Neuronal stem cell (in vitro differentiated cells): ENCODE data around the gene APBA3.
A peak's percentile ranks its signal among the peaks of the same experiment; 100 is the strongest.

Source experiments
- DNase-seq: peaks from one replicate; pipeline ENCODE4 v3.0.0-alpha.2; 2013; ENCODE audit warnings: low spot score
- H2AFZ ChIP-seq: one replicate; pipeline ENCODE4 v1.6.1; 2013; ENCODE audit warnings: mild to moderate bottlenecking, low read length, inconsistent platforms
- H2AK5ac ChIP-seq: 2 replicates; pipeline ENCODE4 v1.6.1; 2013; ENCODE audit warnings: low read depth, mild to moderate bottlenecking, inconsistent platforms, low read length, moderate library complexity, mixed read lengths
- H2BK120ac ChIP-seq: 2 replicates; pipeline ENCODE4 v1.6.1; 2013; ENCODE audit warnings: low read depth, mild to moderate bottlenecking, inconsistent platforms, low read length, moderate library complexity, mixed read lengths
- H2BK12ac ChIP-seq: one replicate; pipeline ENCODE4 v1.6.1; 2013; ENCODE audit warnings: low read length, inconsistent platforms
- H2BK15ac ChIP-seq: 2 replicates; pipeline ENCODE4 v1.6.1; 2013; ENCODE audit warnings: mild to moderate bottlenecking, low read length, inconsistent platforms, mixed read lengths
- H2BK5ac ChIP-seq: one replicate; pipeline ENCODE4 v1.6.1; 2013; ENCODE audit warnings: inconsistent platforms, mild to moderate bottlenecking, low read length, moderate library complexity
- H3K14ac ChIP-seq: one replicate; pipeline ENCODE4 v1.6.1; 2013; ENCODE audit warnings: low read length, inconsistent platforms
- H3K18ac ChIP-seq: 2 replicates; pipeline ENCODE4 v1.6.1; 2013; ENCODE audit warnings: low read length, inconsistent platforms
- H3K23ac ChIP-seq: 2 replicates; pipeline ENCODE4 v1.6.1; 2013; ENCODE audit warnings: low read depth, mild to moderate bottlenecking, mixed read lengths, low read length, inconsistent platforms; ENCODE audit not compliant: poor library complexity
- H3K27ac ChIP-seq: replicated peaks from 3 replicates; pipeline ENCODE4 v1.5.1; 2013; ENCODE audit warnings: low read length, inconsistent platforms
- H3K27me3 ChIP-seq, 3 experiments: 2 replicates each; pipeline ENCODE4 v1.6.1; 2013; ENCODE audit warnings: low read length in 3 of 3, mild to moderate bottlenecking in 2 of 3, inconsistent platforms in 1 of 3, low read depth in 1 of 3, mixed read lengths in 1 of 3, moderate library complexity in 1 of 3; ENCODE audit not compliant: control insufficient read depth in 3 of 3, insufficient read depth in 3 of 3
- H3K36me3 ChIP-seq, 2 donors: replicated peaks in 1 of 2; 2 replicates each; pipeline ENCODE4 v1.6.1; 2013; ENCODE audit warnings: low read length in 2 of 2; ENCODE audit not compliant: control insufficient read depth in 2 of 2, insufficient read depth in 2 of 2
- H3K4ac ChIP-seq: 2 replicates; pipeline ENCODE4 v1.6.1; 2013; ENCODE audit warnings: inconsistent platforms, mild to moderate bottlenecking, low read length, moderate library complexity
- H3K4me1 ChIP-seq, 2 donors: 1 replicate in 1 of 2; 2 replicates in 1 of 2; pipeline ENCODE4 v1.6.1; 2013; ENCODE audit warnings: low read length in 2 of 2, low read depth in 1 of 2; ENCODE audit not compliant: control insufficient read depth in 2 of 2, insufficient read depth in 1 of 2
- H3K4me2 ChIP-seq: one replicate; pipeline ENCODE4 v1.6.1; 2013; ENCODE audit warnings: mild to moderate bottlenecking, low read length, inconsistent platforms; ENCODE audit not compliant: insufficient read depth, poor library complexity, severe bottlenecking
- H3K4me3 ChIP-seq, 2 donors: 2 replicates each; pipeline ENCODE4 v1.5.1; 2013; ENCODE audit warnings: low read length in 2 of 2, mild to moderate bottlenecking in 2 of 2, inconsistent platforms in 1 of 2, moderate library complexity in 1 of 2
- H3K79me1 ChIP-seq: one replicate; pipeline ENCODE4 v1.6.1; 2013; ENCODE audit warnings: low read depth, mild to moderate bottlenecking, inconsistent platforms, low read length, moderate library complexity
- H3K9ac ChIP-seq: one replicate; pipeline ENCODE4 v1.6.1; 2013; ENCODE audit warnings: mild to moderate bottlenecking, low read depth, low read length, inconsistent platforms; ENCODE audit not compliant: poor library complexity
- H3K9me3 ChIP-seq, 2 donors: replicated peaks in 1 of 2; 2 replicates each; pipeline versions ENCODE3 to v1.6.1; 2013; ENCODE audit warnings: low read length in 2 of 2, mild to moderate bottlenecking in 2 of 2, inconsistent platforms in 1 of 2, low read depth in 1 of 2, mixed read lengths in 1 of 2, moderate library complexity in 1 of 2; ENCODE audit not compliant: control insufficient read depth in 2 of 2, insufficient read depth in 1 of 2
- H4K8ac ChIP-seq: one replicate; pipeline ENCODE4 v1.6.1; 2013; ENCODE audit warnings: low read depth, mild to moderate bottlenecking, inconsistent platforms, low read length, moderate library complexity
- H4K91ac ChIP-seq: one replicate; pipeline ENCODE4 v1.6.1; 2013; ENCODE audit warnings: low read length, low read depth, mild to moderate bottlenecking, inconsistent platforms; ENCODE audit not compliant: poor library complexity
- WGBS, 2 donors: extraction: QIAGEN DNeasy Blood & Tissue Kit; methylation state at CpG; one replicate each; pipeline ENCODE4 v1.1.7; 2013; ENCODE audit warnings: missing lambda C conversion rate in 2 of 2, mixed read lengths in 1 of 2; ENCODE audit not compliant: insufficient read length in 2 of 2, insufficient replicate concordance in 1 of 2; ENCODE audit errors: extremely low coverage in 2 of 2; 5-methylcytosine and 5-hydroxymethylcytosine counted together

The APBA3 gene

DNA sequence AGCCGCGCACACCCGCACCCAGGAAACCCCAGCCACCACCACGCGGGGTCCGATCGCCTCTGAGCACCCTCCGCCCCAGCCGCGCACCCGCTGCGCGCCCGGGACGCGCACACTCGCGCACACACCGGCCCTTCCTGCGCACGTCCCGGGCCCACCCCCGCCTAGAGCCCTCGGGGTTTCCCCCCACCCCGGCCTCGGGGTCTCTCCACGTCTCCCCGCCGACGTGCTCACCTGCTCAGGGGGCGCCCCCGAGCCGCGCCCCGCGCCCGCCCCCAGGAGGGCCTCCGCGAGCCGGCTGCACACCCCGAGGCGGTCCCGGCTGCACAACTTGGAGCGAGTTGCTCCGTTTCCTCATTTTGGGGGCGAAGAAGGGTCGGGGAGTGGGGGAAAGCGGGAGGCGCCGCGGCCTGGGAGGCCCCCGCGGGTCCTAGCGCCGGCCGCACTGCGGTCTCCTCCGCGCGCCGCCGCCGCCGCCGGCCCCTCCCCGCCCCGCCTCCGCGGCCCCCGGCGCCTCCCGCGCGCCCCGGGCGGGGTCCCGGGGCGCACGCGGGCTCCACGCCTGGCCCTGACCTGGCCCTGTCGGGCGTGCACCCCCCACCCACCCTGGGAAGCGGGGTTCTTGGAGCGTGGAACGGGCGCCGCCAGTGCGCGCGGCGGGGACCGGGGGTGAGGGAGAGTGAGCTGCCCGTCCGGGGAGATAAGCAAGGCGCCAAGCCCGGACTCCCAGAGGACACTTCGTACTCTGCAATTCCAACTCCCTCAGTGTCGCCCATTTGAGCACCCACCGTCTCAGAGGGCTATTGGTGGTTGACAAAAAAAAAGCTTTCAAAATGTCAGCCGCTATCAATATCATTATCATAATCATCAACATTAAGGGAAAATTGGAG, 24.7 kb upstream of the APBA3 start, which contains the start of gene MATK:
Gene MATK (minus strand): TSS at position 444 of the 887 bp plus-strand sequence. CDS start 1,246 bp downstream, outside the sequence.
- Histone ChIP-seq H3K4me2 (peak within 1 kb of the TSS; percentile 86), H3K4me1 (peaks cover 2 to 6% of the 10 kb centered on the region in 2 donors), H4K91ac (no peak within 1 kb of the TSS), H3K4me3 (peak within 1 kb of the TSS; percentile 32 to 76), H2BK120ac (no peak within 1 kb of the TSS), H3K9ac (peak within 1 kb of the TSS; percentile 80), H2BK15ac (peak within 1 kb of the TSS; percentile 96), H2AK5ac (peak within 1 kb of the TSS; percentile 84), H3K9me3 (peaks cover 19 to 21% of the 10 kb centered on the region in 2 donors), H3K23ac (peak within 1 kb of the TSS; percentile 82), H2AFZ (peak within 1 kb of the TSS; percentile 94), H2BK5ac (peak within 1 kb of the TSS; percentile 72), H2BK12ac (peak within 1 kb of the TSS; percentile 18), H3K18ac (peak within 1 kb of the TSS; percentile 97), H3K79me1 (no peaks in the 10 kb centered on the region), H3K36me3 (no peaks in the 10 kb centered on the region), H3K4ac (no peak within 1 kb of the TSS), H3K27me3 (peaks cover 8 to 59% (median 34%) of the 10 kb centered on the region in 3 experiments), H3K14ac (no peak within 1 kb of the TSS), H4K8ac (no peak within 1 kb of the TSS), H3K27ac (no peak within 1 kb of the TSS)
- no CpG with 5 or more reads among the region's 101 CpGs for WGBS, 2 donors
- no peak for DNase-seq

DNA sequence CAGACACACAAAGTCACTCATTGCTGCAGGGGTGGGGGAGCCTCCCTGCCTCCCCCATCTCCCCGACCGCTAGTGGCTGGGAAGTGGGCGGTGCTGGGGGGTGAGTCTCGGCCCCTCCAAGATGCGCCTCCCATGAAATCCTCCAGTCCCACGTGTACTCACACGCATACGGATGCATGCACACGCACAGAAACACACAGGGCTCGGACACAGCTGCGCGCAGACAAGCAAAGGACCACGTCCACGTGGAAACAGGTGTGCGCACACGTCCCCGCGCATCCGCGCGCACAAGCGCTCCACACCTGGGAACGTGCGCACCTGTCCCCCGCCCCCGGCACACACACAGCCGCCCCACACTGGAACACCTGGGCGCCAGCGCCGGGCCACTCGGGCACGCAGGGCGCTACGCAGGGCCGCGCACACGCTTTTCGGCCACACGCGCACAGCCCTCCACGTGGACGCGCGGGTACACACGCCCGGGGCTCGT, 24.0 kb upstream of the APBA3 start:
- H2BK15ac ChIP-seq, result peak overlapping the region; percentile 96
- no peaks in the 10 kb centered on the region for H3K79me1 ChIP-seq
- peaks cover 8 to 53% (median 34%) of the 10 kb centered on the region in 3 experiments for H3K27me3 ChIP-seq
- WGBS, 2 donors, result no CpG with 5 or more reads among the region's 47 CpGs
- peak overlapping the region; percentile 84 for H2AK5ac ChIP-seq
- DNase-seq, result no peak
- peak overlapping the region; percentile 94 for H2AFZ ChIP-seq
- H3K27ac ChIP-seq, result no peak overlapping the region
- H3K4ac ChIP-seq, result no peak overlapping the region
- no peak overlapping the region for H4K8ac ChIP-seq
- H2BK5ac ChIP-seq, result peak overlapping the region; percentile 72
- peak overlapping the region; percentile 86 for H3K4me2 ChIP-seq
- H2BK12ac ChIP-seq, result peak overlapping the region; percentile 18
- peak overlapping the region; percentile 32 to 76 for H3K4me3 ChIP-seq
- no peak overlapping the region for H4K91ac ChIP-seq
- H3K9me3 ChIP-seq, result peaks cover 19 to 23% of the 10 kb centered on the region in 2 donors
- H3K4me1 ChIP-seq, result peaks cover 2 to 6% of the 10 kb centered on the region in 2 donors
- no peak overlapping the region for H2BK120ac ChIP-seq
- peak overlapping the region; percentile 80 for H3K9ac ChIP-seq
- H3K14ac ChIP-seq, result no peak overlapping the region
- H3K36me3 ChIP-seq, result no peaks in the 10 kb centered on the region
- H3K18ac ChIP-seq, result peak overlapping the region; percentile 97
- H3K23ac ChIP-seq, result peak overlapping the region; percentile 82

DNA sequence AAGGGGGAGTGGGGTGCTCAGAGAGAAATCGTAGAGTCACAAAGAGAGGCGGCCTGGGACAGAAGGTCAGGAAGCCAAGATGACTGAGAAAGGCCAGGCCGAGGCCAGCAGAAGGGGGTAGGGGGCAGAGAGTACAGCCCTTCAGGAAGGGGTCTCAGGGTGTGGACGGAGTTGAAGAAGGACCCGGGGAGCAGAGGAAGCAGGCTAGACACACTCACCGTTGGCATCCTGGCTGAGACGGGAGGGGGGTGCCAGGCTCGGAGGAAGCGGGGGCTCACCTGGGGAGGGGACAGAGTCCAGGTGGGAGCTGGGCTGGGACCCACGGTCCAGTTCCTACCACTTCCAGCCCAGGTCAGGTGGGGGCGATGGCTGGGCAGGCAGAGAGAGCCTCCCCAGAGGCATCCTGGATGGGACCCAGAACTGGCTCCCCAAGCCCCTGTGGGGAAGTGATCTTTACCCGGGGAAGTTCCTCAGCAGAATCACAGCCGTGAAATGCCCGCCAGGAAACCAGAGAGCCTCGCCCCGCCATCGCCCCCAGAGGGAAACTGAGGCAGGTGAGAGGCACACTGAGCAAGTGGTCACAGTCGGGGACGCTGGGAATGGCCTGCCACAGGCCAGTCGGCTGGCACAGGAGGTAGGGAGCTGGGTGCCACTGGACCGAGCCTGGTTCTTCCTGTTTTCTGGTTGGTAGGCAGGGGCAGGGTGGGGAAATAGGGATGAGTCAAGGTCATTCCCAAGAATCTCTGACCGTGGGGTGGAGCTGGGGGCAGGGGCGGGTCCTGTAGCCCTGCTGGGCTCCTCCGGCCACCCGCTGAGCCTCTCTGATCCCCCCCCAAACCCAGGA, 23.3 kb upstream of the APBA3 start:
- H4K8ac ChIP-seq, result no peak overlapping the region
- H3K14ac ChIP-seq, result no peak overlapping the region
- no peak overlapping the region for H4K91ac ChIP-seq
- peaks cover 16 to 22% of the 10 kb centered on the region in 2 donors for H3K9me3 ChIP-seq
- peak overlapping the region; percentile 84 for H2AK5ac ChIP-seq
- H3K27ac ChIP-seq, result no peak overlapping the region
- H3K4me2 ChIP-seq, result no peak overlapping the region
- H2AFZ ChIP-seq, result no peak overlapping the region
- H3K79me1 ChIP-seq, result no peaks in the 10 kb centered on the region
- H3K9ac ChIP-seq, result no peak overlapping the region
- peaks cover 8 to 47% (median 34%) of the 10 kb centered on the region in 3 experiments for H3K27me3 ChIP-seq
- no peaks in the 10 kb centered on the region for H3K36me3 ChIP-seq
- peak overlapping the region; percentile 85 for H3K23ac ChIP-seq
- no peak overlapping the region for H2BK12ac ChIP-seq
- peaks cover 2 to 6% of the 10 kb centered on the region in 2 donors for H3K4me1 ChIP-seq
- H2BK5ac ChIP-seq, result no peak overlapping the region
- no peak overlapping the region for H3K4me3 ChIP-seq
- H2BK120ac ChIP-seq, result no peak overlapping the region
- no CpG with 5 or more reads among the region's 25 CpGs for WGBS, 2 donors
- H3K18ac ChIP-seq, result peak overlapping the region; percentile 27
- no peak overlapping the region for H2BK15ac ChIP-seq
- H3K4ac ChIP-seq, result no peak overlapping the region
- DNase-seq, result no peak
